Measurements from ENCODE around the gene THRB. TPM values are rescaled to one million over a fixed set of nuclear protein-coding genes. Genes with fewer than 3 reads are reported as not detected.

The THRB gene
- total and polyA plus RNA-seq, 8 donors = 3.6 to 47.3 (median 14.5) TPM

DNA sequence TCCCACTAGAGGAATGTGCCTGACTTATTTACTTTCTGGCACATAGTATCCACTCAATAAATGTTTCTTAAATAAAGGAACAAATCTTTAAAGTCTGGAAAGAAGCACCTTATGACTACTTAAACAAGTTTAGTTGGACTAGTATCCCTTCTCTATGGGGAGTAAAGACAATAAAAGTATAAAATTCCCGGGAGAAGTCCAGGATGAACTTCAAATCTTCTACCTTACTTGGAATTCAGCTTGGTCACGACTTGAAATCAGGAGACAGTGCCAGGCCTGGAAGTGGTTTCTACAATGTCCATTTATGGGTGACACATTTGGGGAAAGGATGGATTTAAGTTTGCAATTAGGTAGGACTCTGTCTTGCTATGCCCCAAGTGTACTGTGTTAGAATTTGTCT lies 353.1 kb downstream of the THRB start:
- Histone ChIP-seq H3K27ac (peak overlapping the region in 2 of 5 donors; percentile 73 to 82), H3K36me3 (peaks cover 0 to 25% (median 19%) of the 10 kb centered on the region in 4 donors), H3K4me3 (no peak overlapping the region), H3K9me3 (no peaks in the 10 kb centered on the region), H3K27me3 (no peaks in the 10 kb centered on the region), H3K4me1 (peaks cover 14 to 57% (median 38%) of the 10 kb centered on the region in 4 donors)
- TF ChIP-seq, protein P1, sequence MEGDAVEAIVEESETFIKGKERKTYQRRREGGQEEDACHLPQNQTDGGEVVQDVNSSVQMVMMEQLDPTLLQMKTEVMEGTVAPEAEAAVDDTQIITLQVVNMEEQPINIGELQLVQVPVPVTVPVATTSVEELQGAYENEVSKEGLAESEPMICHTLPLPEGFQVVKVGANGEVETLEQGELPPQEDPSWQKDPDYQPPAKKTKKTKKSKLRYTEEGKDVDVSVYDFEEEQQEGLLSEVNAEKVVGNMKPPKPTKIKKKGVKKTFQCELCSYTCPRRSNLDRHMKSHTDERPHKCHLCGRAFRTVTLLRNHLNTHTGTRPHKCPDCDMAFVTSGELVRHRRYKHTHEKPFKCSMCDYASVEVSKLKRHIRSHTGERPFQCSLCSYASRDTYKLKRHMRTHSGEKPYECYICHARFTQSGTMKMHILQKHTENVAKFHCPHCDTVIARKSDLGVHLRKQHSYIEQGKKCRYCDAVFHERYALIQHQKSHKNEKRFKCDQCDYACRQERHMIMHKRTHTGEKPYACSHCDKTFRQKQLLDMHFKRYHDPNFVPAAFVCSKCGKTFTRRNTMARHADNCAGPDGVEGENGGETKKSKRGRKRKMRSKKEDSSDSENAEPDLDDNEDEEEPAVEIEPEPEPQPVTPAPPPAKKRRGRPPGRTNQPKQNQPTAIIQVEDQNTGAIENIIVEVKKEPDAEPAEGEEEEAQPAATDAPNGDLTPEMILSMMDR (IDR thresholded peaks at IDR 0.05) = no peak
- TF ChIP-seq POLR2AphosphoS5 (IDR thresholded peaks at IDR 0.05) (no peak), EP300 (IDR thresholded peaks at IDR 0.05) (no peak), POLR2A (IDR thresholded peaks at IDR 0.05) (no peak)
- 31 to 91% (median 88%) methylated on average over 2 of the region's 2 CpGs for WGBS, 5 donors
- intact Hi-C loops (cut with DNase I; ENCODE audit: low total_unique reads) = no loop called here
- no peak for DNase-seq

DNA sequence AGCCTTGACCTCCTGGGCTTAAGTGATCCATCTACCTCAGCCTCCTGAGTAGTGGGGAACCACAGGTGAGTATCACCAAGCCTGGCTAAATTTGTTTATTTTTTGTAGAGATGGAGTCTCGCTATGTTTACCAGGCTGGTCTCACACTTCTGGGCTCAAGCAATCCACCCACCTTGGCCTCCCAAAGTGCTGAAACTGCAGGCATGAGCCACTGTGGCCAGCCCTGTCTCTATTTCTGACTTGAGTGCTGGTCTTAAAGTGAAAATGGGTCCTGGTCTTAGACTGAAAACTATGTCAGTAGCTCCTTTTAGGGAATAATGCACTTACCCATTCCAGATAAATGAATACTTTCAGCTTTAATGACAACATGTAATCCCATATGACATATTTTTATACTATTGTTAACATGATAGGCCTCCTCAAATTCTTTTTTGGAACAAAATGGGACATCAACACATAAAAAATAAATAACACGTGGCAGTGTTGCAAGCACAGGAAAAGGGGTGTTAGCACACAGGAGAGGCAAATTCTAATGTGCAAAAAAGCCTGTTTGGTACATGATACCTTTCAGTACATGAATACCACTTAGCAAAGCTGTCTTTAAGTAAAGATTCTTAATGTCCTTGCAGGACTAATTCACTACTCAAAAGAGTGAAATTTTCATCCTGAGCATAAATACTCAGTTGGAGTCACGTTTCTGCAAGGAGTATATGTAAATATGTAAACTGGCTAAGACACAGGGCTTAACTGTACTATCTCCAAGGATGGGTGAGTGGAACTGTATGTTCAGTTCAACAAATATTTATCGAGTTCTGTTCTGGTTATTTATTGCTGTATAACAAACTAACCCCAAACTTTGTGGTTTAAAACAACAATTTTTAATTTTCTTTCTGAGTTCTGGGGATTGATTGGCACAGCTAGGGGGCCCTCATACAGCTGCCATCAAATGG lies 354.9 kb downstream of the THRB start:
- Histone ChIP-seq H3K4me3 (no peak overlapping the region), H3K27me3 (no peaks in the 10 kb centered on the region), H3K9me3 (no peaks in the 10 kb centered on the region), H3K27ac (peak overlapping the region; percentile 48 to 82 (median 69)), H3K4me1 (peaks cover 10 to 44% (median 27%) of the 10 kb centered on the region in 4 donors), H3K36me3 (peaks cover 0 to 25% (median 19%) of the 10 kb centered on the region in 4 donors)
- intact Hi-C loops (cut with DNase I; ENCODE audit: low total_unique reads) = no loop called here
- TF ChIP-seq POLR2AphosphoS5 (IDR thresholded peaks at IDR 0.05) (peak; percentile 55 to 78 (median 57)), EP300 (IDR thresholded peaks at IDR 0.05) (no peak)
- DNase-seq = no peak
- WGBS, 5 donors = 52 to 60% (median 54%) methylated on average over 4 of the region's 4 CpGs

DNA sequence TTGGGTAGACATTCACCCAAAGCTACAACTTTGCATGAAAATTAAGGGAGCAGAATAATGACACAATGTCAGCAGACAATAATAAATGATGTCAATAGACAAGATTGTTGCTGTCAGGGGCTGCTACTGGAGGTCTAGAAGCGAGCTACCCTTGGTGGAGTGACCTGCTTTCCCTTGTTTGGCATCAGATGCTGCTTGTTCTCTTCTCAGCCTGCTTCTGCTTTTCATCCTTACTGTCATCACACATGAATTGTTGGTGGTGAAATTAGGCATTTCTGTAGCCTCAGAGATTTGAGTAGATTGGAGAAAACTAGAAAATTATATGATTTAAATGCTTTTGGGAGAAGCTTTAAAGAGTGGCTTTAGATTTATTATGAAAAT lies 355.8 kb downstream of the THRB start:
- no peaks in the 10 kb centered on the region for H3K9me3 ChIP-seq
- peaks cover 10 to 52% (median 27%) of the 10 kb centered on the region in 4 donors for H3K4me1 ChIP-seq
- 60 to 93% (median 83%) methylated on average over 1 of the region's 1 CpG for WGBS, 5 donors
- peaks cover 0 to 29% (median 21%) of the 10 kb centered on the region in 4 donors for H3K36me3 ChIP-seq
- no peak overlapping the region for H3K4me3 ChIP-seq
- H3K27me3 ChIP-seq = no peaks in the 10 kb centered on the region
- H3K27ac ChIP-seq = peak overlapping the region; percentile 39 to 82 (median 69)
- intact Hi-C loops (cut with DNase I; ENCODE audit: low total_unique reads) = no loop called here
- DNase-seq = no peak
- TF ChIP-seq POLR2A (IDR thresholded peaks at IDR 0.05) (no peak), EP300 (IDR thresholded peaks at IDR 0.05) (no peak), POLR2AphosphoS5 (IDR thresholded peaks at IDR 0.05) (no peak)
- TF ChIP-seq, protein P1 (IDR thresholded peaks at IDR 0.05) = no peak

DNA sequence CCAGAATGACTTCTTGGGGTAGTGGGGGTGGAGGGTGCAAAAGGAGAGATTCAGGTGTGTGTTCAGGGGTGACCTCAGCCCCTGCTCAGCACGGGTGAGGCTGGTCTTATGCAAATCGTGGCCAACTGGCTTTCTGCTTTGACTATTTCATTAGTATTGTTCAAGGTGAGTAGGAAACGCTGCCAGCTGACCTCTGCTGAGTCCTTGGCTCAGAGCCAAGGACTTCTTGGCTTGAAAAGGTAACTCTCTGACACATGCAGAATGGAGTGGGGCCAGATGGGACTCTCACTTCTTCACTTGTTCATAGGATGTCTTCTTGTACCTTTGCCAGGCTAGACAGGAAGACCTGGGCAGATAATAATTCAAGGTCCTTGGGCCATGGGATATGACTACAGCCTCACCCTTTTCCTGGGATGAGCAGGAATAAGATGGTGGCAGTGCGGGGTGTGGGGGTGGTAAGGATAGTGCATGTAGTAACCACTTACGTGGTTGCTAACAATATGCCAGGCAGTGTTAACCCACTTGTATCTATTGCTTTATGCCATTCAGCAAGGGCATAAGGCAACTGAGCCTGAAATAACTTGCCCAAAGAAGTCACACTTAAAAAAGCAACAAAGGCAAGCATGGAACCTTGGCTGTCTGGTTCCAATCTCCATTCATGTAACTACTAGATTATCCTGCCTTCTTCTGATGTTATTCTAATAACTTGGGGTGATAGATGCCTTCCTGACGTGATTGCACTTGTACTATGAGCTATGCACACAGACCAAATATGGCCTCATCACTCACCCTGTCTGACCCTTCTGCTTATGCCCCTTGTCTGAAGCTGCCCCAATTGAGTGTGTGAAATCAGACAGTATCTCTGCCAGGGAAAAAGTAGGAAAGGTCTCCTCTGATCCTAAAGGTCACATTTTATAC lies 356.4 kb downstream of the THRB start:
- Histone ChIP-seq H3K9me3 (no peaks in the 10 kb centered on the region), H3K27me3 (no peaks in the 10 kb centered on the region), H3K27ac (peak overlapping the region; percentile 49 to 82 (median 69)), H3K36me3 (peaks cover 0 to 27% (median 18%) of the 10 kb centered on the region in 4 donors), H3K4me3 (no peak overlapping the region), H3K4me1 (peaks cover 10 to 56% (median 30%) of the 10 kb centered on the region in 4 donors)
- peak; percentile 65 to 69 for DNase-seq
- intact Hi-C loops (cut with DNase I; ENCODE audit: low total_unique reads) = no loop called here
- TF ChIP-seq, protein P1 (IDR thresholded peaks at IDR 0.05) = no peak
- peak in 1 of 3 donors; percentile 19 for TF ChIP-seq POLR2AphosphoS5 (IDR thresholded peaks at IDR 0.05)
- 52 to 64% (median 61%) methylated on average over 6 of the region's 6 CpGs for WGBS, 5 donors
